Measurements from ENCODE around the gene IFNGR2.

The IFNGR2 gene

GRCh38 chr21:33432496-33432895 lies 29.3 kb downstream of the IFNGR2 start:
- TF ChIP-seq ZNF677 (tag by site-specific recombination; IDR thresholded peaks at IDR 0.05): no peak
- TF ChIP-seq ZNF18 (tag by site-specific recombination; IDR thresholded peaks at IDR 0.05): no peak
- TF ChIP-seq ZFP69B (tag by site-specific recombination; IDR thresholded peaks at IDR 0.05): no peak
- TF ChIP-seq SCRT1 (tag by site-specific recombination; IDR thresholded peaks at IDR 0.05; ENCODE audit: borderline replicate concordance): no peak
- TF ChIP-seq ZNF132 (tag by site-specific recombination; IDR thresholded peaks at IDR 0.05; ENCODE audit: borderline replicate concordance): no peak
- no peak for TF ChIP-seq ZBTB49 (tag by site-specific recombination; IDR thresholded peaks at IDR 0.05; ENCODE audit: low read depth)
- no peak for TF ChIP-seq ZNF292 (tag by site-specific recombination; IDR thresholded peaks at IDR 0.05; ENCODE audit: borderline replicate concordance, low read depth)
- no peak for TF ChIP-seq ZNF513 (tag by site-specific recombination; IDR thresholded peaks at IDR 0.05)
- TF ChIP-seq ZNF704 (tag by site-specific recombination; IDR thresholded peaks at IDR 0.05): no peak
- no peak for TF ChIP-seq ZBTB6 (tag by site-specific recombination; IDR thresholded peaks at IDR 0.05)
- no peak for TF ChIP-seq ZNF701 (tag by site-specific recombination; IDR thresholded peaks at IDR 0.05)
- CTCF ChIA-PET: interaction anchor here (0.6 to 1.6 kb wide), 2 partner anchors 12 to 35 kb away, joined by 4 to 5 read pairs; no protein-coding TSS in a partner anchor
- POLR2A ChIA-PET: no interaction called here
- no peaks in the 10 kb centered on the region for H3K4me1 ChIP-seq (ENCODE audit: control insufficient read depth, insufficient read depth, low read length)
- H3K9me3 ChIP-seq (ENCODE audit: control insufficient read depth, insufficient read depth, low read depth, low read length): no peaks in the 10 kb centered on the region
- H3K36me3 ChIP-seq (ENCODE audit: control insufficient read depth in 2 of 2, insufficient read depth in 1 of 2, low read length in 2 of 2): peaks cover 79 to 83% of the 10 kb centered on the region in 2 experiments
- H3K4me3 ChIP-seq (ENCODE audit: low read depth, low read length): no peak overlapping the region
- no peak overlapping the region for H3K27ac ChIP-seq (ENCODE audit: extremely low read depth, low read depth, low read length)

GRCh38 chr21:33433001-33433400 lies 29.8 kb downstream of the IFNGR2 start:
- no peak for TF ChIP-seq SP2 (tag by site-specific recombination; IDR thresholded peaks at IDR 0.05)
- Histone ChIP-seq H3K27ac (ENCODE audit: extremely low read depth, low read depth, low read length) (no peak overlapping the region), H3K9me3 (ENCODE audit: control insufficient read depth, insufficient read depth, low read depth, low read length) (no peaks in the 10 kb centered on the region), H3K36me3 (ENCODE audit: control insufficient read depth in 2 of 2, insufficient read depth in 1 of 2, low read length in 2 of 2) (peaks cover 79 to 86% of the 10 kb centered on the region in 2 experiments), H3K4me1 (ENCODE audit: control insufficient read depth, insufficient read depth, low read length) (no peaks in the 10 kb centered on the region), H3K4me3 (ENCODE audit: low read depth, low read length) (no peak overlapping the region)
- POLR2A ChIA-PET: no interaction called here
- CTCF ChIA-PET: interaction anchor here (1.6 kb wide), 1 partner anchor 12 kb away, joined by 4 read pairs; no protein-coding TSS in a partner anchor
